Suprapubic skin (tissue), 4 donors: Measurements from ENCODE around the gene SPIB. TPM values are rescaled to one million over a fixed set of nuclear protein-coding genes. Genes with fewer than 3 reads are reported as not detected.

Experiments used
- DNase-seq, 2 donors: peaks; one replicate each; pipeline ENCODE4 v3.0.0-alpha.2; 2019; ENCODE audit warnings: low spot score in 2 of 2
- H3K27ac ChIP-seq: fragments of 200-600 bp; sonication (generic); one replicate; pipeline ENCODE4 v1.5.1; 2019
- H3K27me3 ChIP-seq: fragments of 200-600 bp; sonication (generic); one replicate; pipeline ENCODE4 v1.5.1; 2019
- H3K36me3 ChIP-seq: fragments of 200-600 bp; sonication (generic); one replicate; pipeline ENCODE4 v1.5.1; 2019
- H3K4me1 ChIP-seq: fragments of 200-600 bp; sonication (generic); one replicate; pipeline ENCODE4 v1.5.1; 2019
- H3K4me3 ChIP-seq: fragments of 200-600 bp; sonication (generic); one replicate; pipeline ENCODE4 v1.5.1; 2019; ENCODE audit warnings: mild to moderate bottlenecking
- H3K9me3 ChIP-seq: fragments of 200-600 bp; sonication (generic); one replicate; pipeline ENCODE4 v1.5.1; 2019
- EP300 ChIP-seq: sonication (generic); formaldehyde crosslinking; IDR thresholded peaks from one replicate; pipeline ENCODE4 v1.6.1; 2017; ENCODE audit warnings: antibody characterized with exemption
- POLR2A ChIP-seq, 2 donors: fragments of 450-650 bp; IDR thresholded peaks; one replicate each; pipeline ENCODE4 v1.6.1; 2017; ENCODE audit warnings: antibody characterized with exemption in 2 of 2, mild to moderate bottlenecking in 2 of 2, moderate library complexity in 2 of 2
- POLR2AphosphoS5 ChIP-seq, 3 donors: sonication (generic); formaldehyde crosslinking; IDR thresholded peaks; one replicate each; pipeline ENCODE4 v1.6.1; 2017; ENCODE audit warnings: antibody characterized with exemption in 3 of 3
- WGBS: methylation state at CpG from one replicate; pipeline ENCODE4 v1.1.5; 2018; 5-methylcytosine and 5-hydroxymethylcytosine counted together
- total RNA-seq, 4 donors: library from RNA; depleted of rRNA; stranded (reverse); fragments of >200 nt; gene quantifications; one replicate each; pipeline ENCODE4 v1.1.0, GENCODE V29; 2016
- TF ChIP-seq, protein P1 (sequence below), 2 donors: fragments of 200-600 bp in 1 of 2; fragments of 450-650 bp in 1 of 2; sonication (generic) in 1 of 2; IDR thresholded peaks; one replicate each; pipeline ENCODE4 v1.5.1; 2016 to 2019; ENCODE audit warnings: antibody characterized with exemption in 2 of 2, mild to moderate bottlenecking in 1 of 2, moderate library complexity in 1 of 2

SPIB gene
- total RNA-seq, 4 donors from 2014 or later: not detected

DNA sequence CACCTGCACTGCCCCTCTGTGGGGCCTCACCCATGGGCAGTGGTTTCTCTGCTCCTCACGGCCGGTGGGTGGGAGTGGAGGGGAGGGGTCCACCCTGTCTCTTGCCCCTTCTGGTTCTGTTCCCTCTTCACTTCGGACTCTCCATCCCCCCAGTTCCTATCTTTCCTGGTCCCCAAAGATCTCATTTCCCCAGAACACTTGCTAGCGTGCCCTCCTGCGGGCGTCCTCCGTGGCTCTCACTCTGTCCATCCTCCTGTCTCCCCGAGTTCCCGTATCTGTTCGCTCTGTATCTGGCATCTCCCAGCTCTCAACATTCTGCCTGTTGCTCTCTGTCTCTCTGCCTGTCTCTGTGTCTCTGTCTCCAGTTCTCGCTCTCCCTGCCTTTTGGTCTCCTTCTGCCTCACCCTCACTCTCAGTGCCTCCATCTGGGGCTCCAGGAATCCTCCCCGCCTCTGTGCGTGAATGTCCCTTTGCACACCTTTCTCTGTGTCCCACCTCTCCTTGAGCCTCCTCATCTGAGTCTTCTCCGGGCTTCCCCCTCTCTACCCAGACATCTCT lies 363 bp downstream of the SPIB start:
- WGBS: 11% methylated on average over 14 of the region's 14 CpGs
- Histone ChIP-seq H3K27ac (no peak overlapping the region), H3K9me3 (no peaks in the 10 kb centered on the region), H3K36me3 (no peaks in the 10 kb centered on the region), H3K4me3 (no peak overlapping the region), H3K27me3 (peaks cover 63% of the 10 kb centered on the region), H3K4me1 (peaks cover 11% of the 10 kb centered on the region)
- no peak for DNase-seq
- TF ChIP-seq, protein P1, sequence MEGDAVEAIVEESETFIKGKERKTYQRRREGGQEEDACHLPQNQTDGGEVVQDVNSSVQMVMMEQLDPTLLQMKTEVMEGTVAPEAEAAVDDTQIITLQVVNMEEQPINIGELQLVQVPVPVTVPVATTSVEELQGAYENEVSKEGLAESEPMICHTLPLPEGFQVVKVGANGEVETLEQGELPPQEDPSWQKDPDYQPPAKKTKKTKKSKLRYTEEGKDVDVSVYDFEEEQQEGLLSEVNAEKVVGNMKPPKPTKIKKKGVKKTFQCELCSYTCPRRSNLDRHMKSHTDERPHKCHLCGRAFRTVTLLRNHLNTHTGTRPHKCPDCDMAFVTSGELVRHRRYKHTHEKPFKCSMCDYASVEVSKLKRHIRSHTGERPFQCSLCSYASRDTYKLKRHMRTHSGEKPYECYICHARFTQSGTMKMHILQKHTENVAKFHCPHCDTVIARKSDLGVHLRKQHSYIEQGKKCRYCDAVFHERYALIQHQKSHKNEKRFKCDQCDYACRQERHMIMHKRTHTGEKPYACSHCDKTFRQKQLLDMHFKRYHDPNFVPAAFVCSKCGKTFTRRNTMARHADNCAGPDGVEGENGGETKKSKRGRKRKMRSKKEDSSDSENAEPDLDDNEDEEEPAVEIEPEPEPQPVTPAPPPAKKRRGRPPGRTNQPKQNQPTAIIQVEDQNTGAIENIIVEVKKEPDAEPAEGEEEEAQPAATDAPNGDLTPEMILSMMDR (IDR thresholded peaks at IDR 0.05): no peak
- TF ChIP-seq POLR2A (IDR thresholded peaks at IDR 0.05): no peak
- no peak for TF ChIP-seq EP300
- no peak for TF ChIP-seq POLR2AphosphoS5 (IDR thresholded peaks at IDR 0.05)

DNA sequence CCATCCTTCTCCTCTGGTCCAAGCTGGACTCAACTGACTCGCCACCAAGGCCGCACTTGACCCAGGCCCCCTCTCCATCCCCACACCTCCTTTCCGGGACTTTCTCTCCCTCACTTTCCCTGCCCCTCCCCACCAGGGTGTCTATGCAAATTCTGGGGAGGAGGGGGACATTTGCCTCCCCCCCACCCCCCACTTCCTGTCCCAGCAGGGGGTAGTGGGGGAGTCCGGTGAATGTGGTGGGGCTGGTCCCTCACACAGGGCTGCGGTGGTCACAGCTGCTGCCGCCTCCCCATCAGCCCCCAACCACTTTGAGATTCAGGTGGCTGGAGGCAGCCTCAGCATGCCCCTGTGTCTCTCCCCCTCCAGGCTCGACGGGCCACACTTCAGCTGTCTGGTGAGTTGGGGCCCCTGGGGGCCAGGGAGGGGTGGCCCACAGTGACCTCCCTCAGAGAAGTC lies 870 bp downstream of the SPIB start:
- Histone ChIP-seq H3K36me3 (no peaks in the 10 kb centered on the region), H3K27ac (no peak overlapping the region), H3K9me3 (no peaks in the 10 kb centered on the region), H3K27me3 (peaks cover 63% of the 10 kb centered on the region), H3K4me3 (no peak overlapping the region), H3K4me1 (peaks cover 11% of the 10 kb centered on the region)
- 21% methylated on average over 8 of the region's 8 CpGs for WGBS
- TF ChIP-seq POLR2A (IDR thresholded peaks at IDR 0.05) (no peak), POLR2AphosphoS5 (IDR thresholded peaks at IDR 0.05) (no peak), EP300 (no peak)
- TF ChIP-seq, protein P1 (IDR thresholded peaks at IDR 0.05): no peak
- DNase-seq: no peak

DNA sequence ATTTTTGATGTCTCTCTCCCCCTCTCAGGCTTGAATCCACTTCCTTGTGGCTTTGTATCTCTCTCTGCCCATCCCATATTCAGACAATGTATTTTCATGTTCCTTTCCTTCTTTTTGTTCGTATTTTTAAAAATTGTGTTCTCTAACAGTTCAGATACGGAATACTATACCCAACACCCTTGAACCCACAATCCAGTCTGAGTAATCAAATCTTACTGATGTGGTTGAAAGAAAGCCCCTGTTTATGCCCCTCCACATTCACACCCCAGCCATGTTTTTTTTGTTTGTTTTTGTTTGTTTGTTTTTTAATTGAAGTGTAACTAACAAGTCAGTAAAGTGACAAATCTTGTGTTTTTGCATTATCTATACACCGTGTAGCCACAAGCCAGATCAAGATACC lies 1.4 kb downstream of the SPIB start:
- TF ChIP-seq, protein P1 (IDR thresholded peaks at IDR 0.05): no peak
- TF ChIP-seq POLR2AphosphoS5 (IDR thresholded peaks at IDR 0.05): no peak
- H3K27ac ChIP-seq: no peak overlapping the region
- H3K9me3 ChIP-seq: no peaks in the 10 kb centered on the region
- DNase-seq: no peak
- peaks cover 11% of the 10 kb centered on the region for H3K4me1 ChIP-seq
- H3K4me3 ChIP-seq: no peak overlapping the region
- H3K36me3 ChIP-seq: no peaks in the 10 kb centered on the region
- 39% methylated on average over 3 of the region's 3 CpGs for WGBS
- peaks cover 63% of the 10 kb centered on the region for H3K27me3 ChIP-seq

DNA sequence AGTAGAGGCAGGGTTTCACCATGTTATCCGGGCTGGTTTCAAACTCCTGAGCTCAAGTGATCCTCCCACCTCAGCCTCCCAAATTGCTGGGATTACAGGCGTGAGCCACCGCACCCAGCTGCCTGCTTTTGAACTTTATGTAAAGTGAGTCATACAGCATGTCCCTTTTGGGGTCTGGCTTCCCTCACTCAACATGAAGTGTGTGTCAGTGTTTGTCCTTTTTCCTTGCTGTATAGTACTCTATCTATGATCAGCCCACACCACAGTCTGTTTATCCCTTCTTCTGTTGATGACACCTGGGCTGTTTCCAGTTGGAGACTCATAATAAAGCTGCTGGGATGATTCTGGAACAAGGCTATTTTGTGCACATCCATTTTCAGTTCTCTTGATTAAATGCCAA lies 2.1 kb downstream of the SPIB start:
- Histone ChIP-seq H3K27me3 (peaks cover 63% of the 10 kb centered on the region), H3K4me3 (no peak overlapping the region), H3K4me1 (peaks cover 11% of the 10 kb centered on the region), H3K27ac (no peak overlapping the region), H3K36me3 (no peaks in the 10 kb centered on the region), H3K9me3 (no peaks in the 10 kb centered on the region)
- TF ChIP-seq, protein P1 (IDR thresholded peaks at IDR 0.05): no peak
- no peak for TF ChIP-seq POLR2AphosphoS5 (IDR thresholded peaks at IDR 0.05)
- TF ChIP-seq POLR2A (IDR thresholded peaks at IDR 0.05): no peak
- TF ChIP-seq EP300: no peak
- WGBS: 75% methylated on average over 3 of the region's 3 CpGs
- no peak for DNase-seq

DNA sequence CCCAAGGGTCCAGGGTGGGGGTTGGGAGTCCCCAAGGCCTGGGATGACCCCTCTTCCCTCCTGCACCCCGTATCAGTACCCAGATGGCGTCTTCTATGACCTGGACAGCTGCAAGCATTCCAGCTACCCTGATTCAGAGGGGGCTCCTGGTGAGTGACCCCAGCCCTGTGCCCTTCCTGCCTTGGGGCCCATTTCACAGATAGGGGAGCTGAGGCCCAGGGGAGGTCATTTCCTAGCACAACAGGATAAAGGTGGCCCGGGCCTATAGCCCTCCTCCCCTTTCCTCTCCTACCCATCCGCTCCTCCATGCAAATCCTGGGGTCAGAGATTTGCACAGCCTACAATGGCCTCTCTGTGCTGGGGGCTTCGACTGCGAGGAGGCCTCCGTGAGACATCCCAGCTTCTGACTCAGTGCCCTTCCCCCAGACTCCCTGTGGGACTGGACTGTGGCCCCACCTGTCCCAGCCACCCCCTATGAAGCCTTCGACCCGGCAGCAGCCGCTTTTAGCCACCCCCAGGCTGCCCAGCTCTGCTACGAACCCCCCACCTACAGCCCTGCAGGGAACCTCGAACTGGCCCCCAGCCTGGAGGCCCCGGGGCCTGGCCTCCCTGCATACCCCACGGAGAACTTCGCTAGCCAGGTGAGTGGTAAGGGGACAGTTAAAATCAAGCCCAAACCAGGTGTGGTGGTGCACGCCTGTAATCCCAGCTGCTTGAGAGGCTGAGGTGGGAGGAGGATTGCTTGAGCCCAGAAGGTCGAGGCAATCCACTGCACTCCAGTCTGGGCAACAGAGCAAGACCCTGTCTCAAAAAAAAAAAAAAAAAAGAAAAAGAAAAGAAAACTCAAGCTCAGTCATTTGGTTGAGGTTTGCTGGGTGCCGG lies 3.9 kb downstream of the SPIB start:
- peaks cover 12% of the 10 kb centered on the region for H3K4me1 ChIP-seq
- no peaks in the 10 kb centered on the region for H3K36me3 ChIP-seq
- WGBS: 87% methylated on average over 15 of the region's 18 CpGs
- H3K27me3 ChIP-seq: peaks cover 49% of the 10 kb centered on the region
- no peak for DNase-seq
- TF ChIP-seq, protein P1 (IDR thresholded peaks at IDR 0.05): no peak
- no peak for TF ChIP-seq POLR2AphosphoS5 (IDR thresholded peaks at IDR 0.05)
- TF ChIP-seq POLR2A (IDR thresholded peaks at IDR 0.05): no peak
- no peak for TF ChIP-seq EP300
- no peak overlapping the region for H3K4me3 ChIP-seq
- no peaks in the 10 kb centered on the region for H3K9me3 ChIP-seq
- H3K27ac ChIP-seq: no peak overlapping the region
